Esophagus (tissue), 2 donors: ENCODE measurements around the gene ANKRD55. TPM values are rescaled to one million over a fixed set of nuclear protein-coding genes. Genes with fewer than 3 reads are reported as not detected.

Experiments
- H3K27ac ChIP-seq, 2 donors: one replicate each; pipeline ENCODE4 v1.5.1; 2013; ENCODE audit warnings: low read depth in 2 of 2, mild to moderate bottlenecking in 2 of 2, inconsistent platforms in 1 of 2, low read length in 1 of 2, moderate library complexity in 1 of 2
- H3K27me3 ChIP-seq, 2 donors: one replicate each; pipeline ENCODE4 v1.6.1; 2013; ENCODE audit warnings: low read length in 2 of 2, control low read depth in 1 of 2, mild to moderate bottlenecking in 1 of 2; ENCODE audit not compliant: insufficient read depth in 2 of 2, control insufficient read depth in 1 of 2
- H3K36me3 ChIP-seq, 2 donors: one replicate each; pipeline ENCODE4 v1.6.1; 2013; ENCODE audit warnings: low read length in 1 of 2; ENCODE audit not compliant: control insufficient read depth in 2 of 2, insufficient read depth in 2 of 2
- H3K4me1 ChIP-seq, 2 donors: one replicate each; pipeline ENCODE4 v1.6.1; 2013; ENCODE audit warnings: low read length in 1 of 2; ENCODE audit not compliant: control insufficient read depth in 2 of 2, insufficient read depth in 2 of 2
- H3K4me3 ChIP-seq, 2 donors: one replicate each; pipeline ENCODE4 v1.5.1; 2013; ENCODE audit warnings: low read length in 2 of 2, mild to moderate bottlenecking in 2 of 2, low read depth in 1 of 2, moderate library complexity in 1 of 2
- H3K9me3 ChIP-seq, 2 donors: one replicate each; pipeline ENCODE4 v1.6.1; 2013; ENCODE audit warnings: mild to moderate bottlenecking in 2 of 2, low read depth in 1 of 2, low read length in 1 of 2, moderate library complexity in 1 of 2; ENCODE audit not compliant: control insufficient read depth in 2 of 2, insufficient read depth in 1 of 2
- WGBS, 2 donors: extraction: QIAGEN DNeasy Blood & Tissue Kit; methylation state at CpG; one replicate each; pipeline ENCODE4 v1.1.7; 2013; 5-methylcytosine and 5-hydroxymethylcytosine counted together
- polyA plus RNA-seq, 2 donors: library from polyadenylated mRNA; stranded (reverse); fragments of 200-250 nt; gene quantifications; one replicate each; pipeline ENCODE4 v1.2.3, GENCODE V29; 2013
- donor health status: healthy with polysubstance abuse.
- donor health status: Bipolar disorder and iron deficiency.

The ANKRD55 gene
- polyA plus RNA-seq, 2 donors: 0.04 to 0.06 TPM

DNA sequence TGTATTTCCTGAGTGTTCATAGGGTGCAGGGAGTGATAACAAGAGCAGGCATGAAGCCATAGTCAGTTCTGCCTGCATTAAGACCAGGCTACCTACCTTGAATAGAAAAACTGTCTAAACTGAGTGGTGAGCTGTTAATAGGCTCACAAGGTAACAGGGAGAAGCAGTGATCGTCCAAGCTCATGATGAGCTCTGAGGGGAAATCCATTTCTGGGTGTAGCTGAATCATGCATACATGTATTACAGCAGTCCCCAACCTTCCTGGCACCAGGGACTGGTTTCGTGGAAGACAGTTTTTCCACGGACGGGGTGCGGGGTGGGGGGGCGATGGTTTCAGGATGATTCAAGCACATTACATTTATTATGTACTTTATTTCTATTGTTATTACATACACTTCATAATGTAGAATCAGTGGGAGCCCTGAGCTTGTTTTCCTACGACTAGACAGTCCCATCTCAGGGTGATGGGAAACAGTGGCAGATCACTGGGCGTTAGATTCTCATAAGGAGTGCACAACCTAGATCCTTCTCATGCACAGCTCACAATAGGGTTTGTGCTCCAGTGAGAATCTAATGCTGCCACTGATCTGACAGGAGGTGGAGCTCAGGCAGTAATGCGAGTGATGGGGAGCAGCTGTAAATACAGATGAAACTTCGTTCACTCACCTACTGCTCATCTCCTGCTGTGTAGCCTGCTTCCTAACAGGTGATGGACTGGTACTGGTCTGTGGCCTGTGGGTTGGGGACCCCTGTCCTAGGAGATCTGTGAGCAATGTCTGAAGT is 138.4 kb downstream of the ANKRD55 start:
- 80 to 81% methylated on average over 10 of the region's 10 CpGs for WGBS, 2 donors
- Histone ChIP-seq H3K36me3 (no peaks in the 10 kb centered on the region), H3K9me3 (no peaks in the 10 kb centered on the region), H3K27ac (no peak overlapping the region), H3K4me3 (no peak overlapping the region), H3K4me1 (no peaks in the 10 kb centered on the region), H3K27me3 (no peaks in the 10 kb centered on the region)

DNA sequence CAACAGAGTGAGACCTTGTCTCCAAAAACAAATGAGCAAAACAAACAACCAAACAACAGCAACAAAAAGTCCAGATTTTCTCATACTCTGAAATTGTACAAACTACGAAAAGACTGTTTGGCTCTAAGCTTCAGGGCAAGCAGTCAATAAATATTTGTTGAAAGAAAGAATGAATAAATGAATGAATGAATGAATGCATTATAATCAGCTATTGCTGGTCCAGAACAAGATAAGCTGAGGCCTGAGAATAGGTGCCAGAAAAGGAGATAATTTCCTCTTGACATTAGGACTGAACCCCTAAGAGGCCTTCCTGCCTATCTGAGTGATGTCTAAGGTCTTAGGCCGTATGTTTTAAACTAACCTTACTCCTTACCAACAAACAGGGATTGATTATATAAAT is 139.2 kb downstream of the ANKRD55 start:
- Histone ChIP-seq H3K9me3 (no peaks in the 10 kb centered on the region), H3K36me3 (no peaks in the 10 kb centered on the region), H3K4me1 (no peaks in the 10 kb centered on the region), H3K4me3 (no peak overlapping the region), H3K27ac (no peak overlapping the region), H3K27me3 (no peaks in the 10 kb centered on the region)
- whole genome bisulfite sequencing, 2 donors: 95 to 98% methylated on average over 2 of the region's 2 CpGs

DNA sequence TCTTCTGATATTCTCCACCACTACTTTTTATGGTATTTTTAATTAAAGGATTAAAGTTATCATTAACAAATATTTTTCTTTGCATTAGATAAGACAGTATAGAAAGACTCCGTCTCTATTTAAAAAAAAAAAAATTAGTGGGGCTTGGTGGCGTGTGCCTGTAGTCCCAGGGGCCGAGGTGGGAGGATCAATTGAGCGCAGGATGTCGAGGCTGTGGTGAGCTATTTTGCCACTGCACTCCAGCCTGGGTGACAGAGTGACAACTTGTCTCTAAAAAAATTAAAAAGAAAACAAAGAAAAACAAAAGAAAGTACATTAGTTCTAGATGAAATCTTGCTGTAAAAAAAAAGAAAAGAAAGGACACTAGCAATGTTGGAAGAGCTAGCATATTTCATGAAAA is 141.0 kb downstream of the ANKRD55 start:
- no peaks in the 10 kb centered on the region for H3K9me3 ChIP-seq
- no peaks in the 10 kb centered on the region for H3K27me3 ChIP-seq
- no peaks in the 10 kb centered on the region for H3K4me1 ChIP-seq
- no peak overlapping the region for H3K4me3 ChIP-seq
- no peak overlapping the region for H3K27ac ChIP-seq
- WGBS, 2 donors: 87 to 92% methylated on average over 5 of the region's 5 CpGs
- H3K36me3 ChIP-seq: no peaks in the 10 kb centered on the region

DNA sequence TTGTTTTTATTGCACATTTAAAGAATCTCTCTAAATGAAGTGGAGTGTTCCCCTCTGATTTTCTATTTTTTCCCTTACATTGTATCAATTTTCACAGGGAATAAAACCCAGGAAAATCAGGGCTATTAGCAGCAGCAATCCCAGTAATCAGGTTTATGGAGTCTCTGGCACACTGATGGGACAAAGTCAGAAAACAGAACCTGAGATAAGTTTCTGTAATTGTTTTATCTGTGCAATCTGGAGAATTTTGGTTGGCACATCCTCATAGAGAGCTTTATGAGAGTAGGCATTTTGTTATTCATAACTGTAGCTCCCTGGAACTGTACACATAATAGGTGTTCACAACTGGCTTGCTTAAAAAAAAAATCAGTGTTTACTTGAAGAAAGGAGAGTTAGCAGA is 141.5 kb downstream of the ANKRD55 start:
- Histone ChIP-seq H3K9me3 (no peaks in the 10 kb centered on the region), H3K4me3 (no peak overlapping the region), H3K36me3 (no peaks in the 10 kb centered on the region), H3K4me1 (no peaks in the 10 kb centered on the region), H3K27me3 (no peaks in the 10 kb centered on the region), H3K27ac (no peak overlapping the region)

GRCh38 chr5:56090793-56091460 is 142.2 kb downstream of the ANKRD55 start:
- Histone ChIP-seq H3K9me3 (no peaks in the 10 kb centered on the region), H3K36me3 (no peaks in the 10 kb centered on the region), H3K4me3 (no peak overlapping the region), H3K4me1 (no peaks in the 10 kb centered on the region), H3K27me3 (no peaks in the 10 kb centered on the region), H3K27ac (no peak overlapping the region)
- 95% methylated on average over 7 of the region's 7 CpGs for WGBS, 2 donors

GRCh38 chr5:56088967-56089829 is 143.9 kb downstream of the ANKRD55 start:
- WGBS, 2 donors: 70 to 74% methylated on average over 5 of the region's 5 CpGs
- no peaks in the 10 kb centered on the region for H3K4me1 ChIP-seq
- H3K27me3 ChIP-seq: no peaks in the 10 kb centered on the region
- H3K9me3 ChIP-seq: no peaks in the 10 kb centered on the region
- no peak overlapping the region for H3K27ac ChIP-seq
- H3K4me3 ChIP-seq: no peak overlapping the region
- no peaks in the 10 kb centered on the region for H3K36me3 ChIP-seq

- Histone ChIP-seq H3K4me1 (no peaks in the 10 kb centered on the region), H3K27me3 (no peaks in the 10 kb centered on the region), H3K9me3 (no peaks in the 10 kb centered on the region), H3K27ac (no peak overlapping the region), H3K36me3 (no peaks in the 10 kb centered on the region), H3K4me3 (no peak overlapping the region)
- WGBS, 2 donors: 62 to 75% methylated on average over 4 of the region's 4 CpGs
These were observed 144.6 kb downstream of the ANKRD55 start for GRCh38 chr5:56088431-56088949.

- Histone ChIP-seq H3K4me1 (peaks cover 0 to 3% of the 10 kb centered on the region in 2 donors), H3K4me3 (no peak overlapping the region), H3K36me3 (no peaks in the 10 kb centered on the region), H3K9me3 (no peaks in the 10 kb centered on the region), H3K27ac (no peak overlapping the region), H3K27me3 (no peaks in the 10 kb centered on the region)
- 60 to 65% methylated on average over 3 of the region's 3 CpGs for WGBS, 2 donors
These were observed 147.9 kb downstream of the ANKRD55 start for GRCh38 chr5:56085193-56085592.

- Histone ChIP-seq H3K4me3 (no peak overlapping the region), H3K27me3 (no peaks in the 10 kb centered on the region), H3K27ac (no peak overlapping the region), H3K4me1 (peaks cover 0 to 3% of the 10 kb centered on the region in 2 donors), H3K9me3 (no peaks in the 10 kb centered on the region), H3K36me3 (no peaks in the 10 kb centered on the region)
- WGBS, 2 donors: 92 to 97% methylated on average over 19 to 20 of the region's 20 CpGs
These were observed 149.8 kb downstream of the ANKRD55 start for GRCh38 chr5:56083286-56083854.
